Measurements from ENCODE around the gene OXSR1.
A peak's percentile ranks its signal among the peaks of the same experiment; 100 is the strongest.
"Not testable (repeated sequence)": the region's sequence is repeated elsewhere in the genome, so short reads cannot be mapped to it uniquely, and the experiment has no call there.

Gene OXSR1

DNA sequence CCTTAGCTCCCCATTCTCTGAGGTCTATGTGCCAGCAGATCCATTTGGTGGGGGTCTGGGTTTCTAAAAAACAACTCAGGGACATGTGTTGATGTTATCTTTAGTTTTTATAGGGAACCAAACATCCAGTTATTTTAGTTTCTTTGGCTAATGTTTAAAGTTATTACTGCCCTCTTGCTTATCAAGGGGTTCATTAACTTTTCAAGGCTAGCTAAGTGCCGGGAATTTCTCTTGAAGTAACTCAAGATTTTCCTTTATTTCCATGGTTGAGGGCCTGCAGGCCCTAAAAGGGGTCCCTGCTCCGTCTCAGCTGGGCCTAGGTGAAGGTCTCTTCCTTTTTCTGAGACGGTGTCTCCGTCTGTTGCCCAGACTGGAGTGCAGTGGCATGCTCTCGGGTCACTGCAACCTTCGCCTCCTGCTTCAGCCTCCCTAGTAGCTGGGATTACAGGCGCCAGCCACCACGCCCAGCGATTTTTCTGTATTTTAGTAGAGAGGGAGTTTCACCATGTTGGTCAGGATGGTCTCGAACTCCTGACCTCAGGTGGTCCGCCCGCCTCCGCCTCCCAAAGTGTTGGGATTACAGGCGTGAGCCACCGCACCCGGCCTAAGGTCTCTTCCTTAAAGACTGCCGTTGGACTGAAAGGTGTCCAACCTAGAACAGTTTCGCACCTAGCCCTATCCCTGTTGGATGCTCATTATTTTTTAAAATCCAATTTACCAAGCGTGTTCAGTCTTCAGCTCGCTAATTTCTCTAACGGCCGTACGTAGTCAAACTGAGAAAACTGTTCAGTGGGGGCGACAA, 1.3 kb upstream of the OXSR1 start:
- Mint-ChIP-seq H3K27ac (peak overlapping the region; percentile 99), H3K4me1 (peaks cover 45% of the 10 kb centered on the region), H3K4me3 (peak overlapping the region; percentile 97), H3K9me3 (no peaks in the 10 kb centered on the region), H3K36me3 (ENCODE audit: low read depth) (peaks cover 13% of the 10 kb centered on the region), H3K27me3 (no peaks in the 10 kb centered on the region)
- ATAC-seq (no peak), DNase-seq (no peak)

DNA sequence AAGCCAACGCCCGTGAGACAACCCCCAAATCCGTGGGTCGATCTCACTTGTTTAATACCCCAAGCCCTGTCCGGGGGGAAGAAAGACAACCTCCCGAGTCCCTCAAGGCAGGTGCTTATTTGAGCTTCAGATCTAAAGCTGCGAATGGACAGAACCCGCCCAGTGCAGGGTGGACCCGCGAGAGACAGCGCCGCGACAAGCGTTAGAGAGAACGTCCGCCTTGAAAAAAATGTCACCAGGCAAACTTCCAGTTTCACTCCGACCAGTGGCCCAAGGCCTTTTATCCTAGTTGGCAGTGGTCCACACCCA, 740 bp upstream of the OXSR1 start:
- H3K27me3 Mint-ChIP-seq = no peaks in the 10 kb centered on the region
- peaks cover 50% of the 10 kb centered on the region for H3K4me1 Mint-ChIP-seq
- no peaks in the 10 kb centered on the region for H3K9me3 Mint-ChIP-seq
- H3K4me3 Mint-ChIP-seq = peak overlapping the region; percentile 97
- peak overlapping the region; percentile 99 for H3K27ac Mint-ChIP-seq
- H3K36me3 Mint-ChIP-seq (ENCODE audit: low read depth) = peaks cover 15% of the 10 kb centered on the region
- ATAC-seq (peak; percentile 16), DNase-seq (no peak)

DNA sequence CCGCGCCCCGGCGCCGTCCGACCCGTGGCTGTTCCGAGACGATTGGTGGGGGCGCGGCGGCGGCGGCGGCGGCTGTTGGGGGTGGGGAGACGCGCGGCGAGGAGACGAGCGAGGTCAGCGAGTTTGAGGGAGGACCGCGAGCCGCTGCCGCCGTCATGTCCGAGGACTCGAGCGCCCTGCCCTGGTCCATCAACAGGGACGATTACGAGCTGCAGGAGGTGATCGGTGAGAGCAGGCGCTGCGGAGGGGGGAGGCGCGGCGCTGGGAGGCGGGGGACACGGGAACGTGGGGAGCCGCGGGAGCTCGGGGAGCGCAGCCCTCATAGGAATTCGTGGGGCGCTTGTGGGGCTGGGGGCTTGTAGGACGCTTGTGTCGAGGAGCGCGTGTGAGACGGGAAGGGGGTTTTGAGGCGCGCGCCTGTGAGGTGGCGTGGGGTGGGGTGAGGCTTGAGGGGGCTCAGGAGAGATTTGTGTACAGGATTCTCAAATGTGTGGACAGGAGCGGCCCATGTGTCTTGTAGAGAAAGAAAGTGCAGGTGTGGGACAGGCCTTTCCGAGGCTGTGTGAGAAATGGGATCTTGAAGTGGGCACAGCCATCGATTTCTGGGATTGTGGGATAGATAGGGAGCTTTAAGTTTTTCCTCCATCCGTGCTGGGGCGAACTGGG, 518 bp downstream of the OXSR1 start:
- peak overlapping the region; percentile 97 for H3K4me3 Mint-ChIP-seq
- peak overlapping the region; percentile 99 for H3K27ac Mint-ChIP-seq
- peaks cover 61% of the 10 kb centered on the region for H3K4me1 Mint-ChIP-seq
- no peaks in the 10 kb centered on the region for H3K27me3 Mint-ChIP-seq
- no peak for ATAC-seq
- no peaks in the 10 kb centered on the region for H3K9me3 Mint-ChIP-seq
- no peak for DNase-seq
- peaks cover 15% of the 10 kb centered on the region for H3K36me3 Mint-ChIP-seq (ENCODE audit: low read depth)

DNA sequence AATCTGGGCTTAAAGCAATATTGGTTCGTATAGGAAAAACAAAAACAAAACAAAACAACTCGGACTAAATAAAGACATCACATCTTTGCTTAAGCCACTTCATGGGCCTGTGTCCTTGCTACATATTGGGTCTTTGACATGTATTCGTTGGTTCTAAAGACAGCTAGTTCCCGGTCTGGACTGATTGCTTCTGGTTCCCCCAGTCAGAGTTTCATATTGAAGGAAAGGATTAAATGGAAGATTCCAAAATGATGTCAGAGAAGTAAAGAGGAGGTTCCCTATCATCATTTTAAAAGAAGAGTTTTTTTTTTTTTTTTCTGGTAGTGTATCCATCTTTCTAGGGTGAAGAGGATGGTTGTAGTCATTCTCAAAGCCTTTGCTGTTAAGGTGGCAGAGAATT, 2.3 kb downstream of the OXSR1 start:
- H3K4me3 Mint-ChIP-seq = peak overlapping the region; percentile 97
- H3K4me1 Mint-ChIP-seq = peaks cover 76% of the 10 kb centered on the region
- no peak overlapping the region for H3K27ac Mint-ChIP-seq
- ATAC-seq (no peak), DNase-seq (no peak)
- H3K27me3 Mint-ChIP-seq = no peaks in the 10 kb centered on the region
- peaks cover 15% of the 10 kb centered on the region for H3K36me3 Mint-ChIP-seq (ENCODE audit: low read depth)
- H3K9me3 Mint-ChIP-seq = no peaks in the 10 kb centered on the region

DNA sequence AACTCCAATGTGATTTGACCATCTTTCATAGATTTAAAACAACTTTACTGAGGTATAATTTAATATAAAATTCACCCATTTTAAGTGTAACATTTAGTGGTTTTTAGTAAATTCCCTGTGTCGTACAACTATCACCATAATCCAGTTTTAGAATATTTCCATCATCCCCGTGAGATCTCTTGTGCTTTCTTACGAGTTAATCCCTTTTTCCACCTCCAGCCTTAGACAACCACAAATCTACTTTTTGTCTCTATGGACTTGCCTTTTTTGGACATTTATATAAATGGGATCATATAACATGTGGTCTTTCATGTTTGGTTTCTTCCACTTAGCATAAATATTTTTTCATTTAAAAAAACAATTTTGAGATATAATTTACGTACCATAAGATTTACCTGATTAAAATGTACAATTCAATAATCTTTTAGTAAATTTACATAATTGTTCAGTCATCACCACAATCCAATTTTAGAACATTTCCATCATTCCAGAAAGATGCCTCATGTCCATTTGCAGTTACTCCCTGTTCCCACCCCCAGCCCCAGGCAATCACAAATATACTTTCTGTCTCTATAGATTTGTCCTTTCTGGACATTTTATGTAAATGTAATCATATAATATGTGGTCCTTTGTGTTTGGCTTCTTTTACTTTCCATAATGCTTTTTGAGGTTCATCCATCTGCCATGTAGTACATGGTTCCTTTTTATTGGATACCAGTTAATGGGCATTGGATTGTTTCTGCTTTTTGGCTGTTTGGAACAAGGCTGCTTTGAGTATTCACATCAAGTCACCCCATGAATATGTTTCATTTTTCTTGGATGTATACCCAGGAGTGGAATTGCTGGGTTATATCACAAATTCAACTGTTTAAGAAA, 3.1 kb downstream of the OXSR1 start:
- no peak for DNase-seq
- Mint-ChIP-seq H3K4me1 (peaks cover 83% of the 10 kb centered on the region), H3K9me3 (no peaks in the 10 kb centered on the region), H3K27ac (peak overlapping the region; percentile 82), H3K36me3 (ENCODE audit: low read depth) (peaks cover 15% of the 10 kb centered on the region), H3K27me3 (no peaks in the 10 kb centered on the region), H3K4me3 (peak overlapping the region; percentile 97)
- no peak for ATAC-seq

DNA sequence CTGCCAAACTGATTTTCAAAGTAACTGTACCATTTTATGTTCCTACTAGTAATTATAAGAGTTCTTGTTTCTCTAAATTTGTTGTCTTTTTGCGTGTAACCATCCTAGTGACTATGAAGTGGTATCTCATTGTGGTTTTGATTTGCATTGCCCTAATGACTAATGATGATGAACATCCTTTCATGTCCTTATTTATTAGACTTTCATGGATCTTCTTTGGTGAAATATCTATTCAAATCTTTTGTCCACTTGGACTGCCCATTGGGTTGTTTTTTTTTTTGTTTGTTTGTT, 3.6 kb downstream of the OXSR1 start:
- peak overlapping the region; percentile 97 for H3K4me3 Mint-ChIP-seq
- H3K9me3 Mint-ChIP-seq = no peaks in the 10 kb centered on the region
- H3K36me3 Mint-ChIP-seq (ENCODE audit: low read depth) = peaks cover 15% of the 10 kb centered on the region
- peaks cover 83% of the 10 kb centered on the region for H3K4me1 Mint-ChIP-seq
- DNase-seq (no peak), ATAC-seq (no peak)
- peak overlapping the region; percentile 82 for H3K27ac Mint-ChIP-seq
- no peaks in the 10 kb centered on the region for H3K27me3 Mint-ChIP-seq

DNA sequence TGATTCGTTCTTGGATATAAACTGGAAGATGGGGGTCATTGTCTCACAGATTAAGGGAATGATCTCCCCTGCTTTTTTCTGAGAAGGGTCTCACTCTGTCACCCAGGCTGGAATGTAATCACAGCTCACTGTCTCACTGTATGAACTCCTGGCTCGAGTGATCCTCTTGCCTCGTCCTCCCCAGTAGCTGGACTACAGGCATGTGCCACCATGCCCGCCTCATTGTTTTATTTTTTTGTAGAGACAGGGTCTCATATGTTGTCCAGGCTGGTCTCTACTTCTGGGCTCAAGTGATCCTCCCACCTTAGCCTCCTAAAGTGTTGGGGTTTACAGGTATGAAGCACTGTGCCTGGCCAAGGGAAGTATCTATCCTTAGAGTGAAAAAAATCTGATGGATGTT, 5.4 kb downstream of the OXSR1 start:
- ATAC-seq (no peak), DNase-seq (no peak)
- no peaks in the 10 kb centered on the region for H3K27me3 Mint-ChIP-seq
- H3K9me3 Mint-ChIP-seq = no peaks in the 10 kb centered on the region
- H3K4me1 Mint-ChIP-seq = peaks cover 90% of the 10 kb centered on the region
- peaks cover 17% of the 10 kb centered on the region for H3K36me3 Mint-ChIP-seq (ENCODE audit: low read depth)
- H3K4me3 Mint-ChIP-seq = no peak overlapping the region
- no peak overlapping the region for H3K27ac Mint-ChIP-seq

DNA sequence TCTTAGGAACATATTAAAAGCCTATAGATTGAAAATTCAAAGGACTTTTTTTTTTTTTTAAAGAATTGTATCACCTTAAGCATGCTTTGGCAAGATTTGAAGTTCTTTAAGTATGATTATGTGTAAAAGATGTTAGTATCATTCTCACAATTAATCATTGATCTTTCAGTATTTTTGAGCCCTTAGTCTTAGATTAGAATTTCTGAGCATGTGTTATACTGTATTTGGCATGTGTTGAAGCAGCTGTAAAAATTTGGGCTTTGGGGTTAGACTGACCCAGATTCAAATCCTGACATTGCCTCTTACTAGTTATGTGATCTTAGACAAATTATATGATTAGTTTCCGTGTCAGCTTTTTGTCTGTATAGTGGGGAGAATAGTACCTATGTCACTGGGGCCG, 6.3 kb downstream of the OXSR1 start:
- H3K27me3 Mint-ChIP-seq = no peaks in the 10 kb centered on the region
- no peak overlapping the region for H3K27ac Mint-ChIP-seq
- H3K4me3 Mint-ChIP-seq = no peak overlapping the region
- H3K4me1 Mint-ChIP-seq = peaks cover 90% of the 10 kb centered on the region
- no peak for ATAC-seq
- DNase-seq = no peak
- H3K36me3 Mint-ChIP-seq (ENCODE audit: low read depth) = peaks cover 13% of the 10 kb centered on the region
- no peaks in the 10 kb centered on the region for H3K9me3 Mint-ChIP-seq

DNA sequence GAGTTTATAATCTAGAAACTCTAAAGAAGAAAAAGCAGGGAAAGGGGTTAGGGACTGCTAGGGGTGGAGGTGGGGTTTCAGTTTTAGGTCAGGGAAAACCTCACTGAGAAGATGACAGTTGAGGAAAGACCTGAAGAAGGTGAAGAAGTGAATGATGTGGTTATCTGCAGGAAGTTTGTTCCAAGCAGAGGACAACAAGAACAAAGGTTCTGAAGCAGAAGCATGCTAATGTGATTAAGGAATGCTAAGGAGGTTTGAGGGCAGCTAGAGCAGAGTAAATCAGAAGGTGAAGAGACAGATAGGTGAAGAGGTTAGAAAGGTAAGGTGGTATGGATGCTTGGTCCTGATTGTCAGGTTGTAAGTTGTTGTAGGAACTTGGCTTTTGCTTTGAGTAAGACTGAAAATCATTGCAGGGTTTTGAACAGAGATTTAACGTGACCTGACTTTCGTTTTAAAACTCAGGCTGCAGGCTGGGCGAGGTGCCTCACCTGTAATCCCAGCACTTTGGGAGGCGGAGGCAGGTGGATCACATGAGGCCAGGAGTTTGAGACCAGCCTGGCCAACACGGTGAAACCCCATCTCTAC, 8.6 kb downstream of the OXSR1 start:
- no peak for DNase-seq
- Mint-ChIP-seq H3K36me3 (ENCODE audit: low read depth) (peaks cover 11% of the 10 kb centered on the region), H3K27ac (peak overlapping the region; percentile 12), H3K4me3 (peak overlapping the region; percentile 10), H3K4me1 (peaks cover 72% of the 10 kb centered on the region), H3K27me3 (no peaks in the 10 kb centered on the region), H3K9me3 (no peaks in the 10 kb centered on the region)
- ATAC-seq = no peak

DNA sequence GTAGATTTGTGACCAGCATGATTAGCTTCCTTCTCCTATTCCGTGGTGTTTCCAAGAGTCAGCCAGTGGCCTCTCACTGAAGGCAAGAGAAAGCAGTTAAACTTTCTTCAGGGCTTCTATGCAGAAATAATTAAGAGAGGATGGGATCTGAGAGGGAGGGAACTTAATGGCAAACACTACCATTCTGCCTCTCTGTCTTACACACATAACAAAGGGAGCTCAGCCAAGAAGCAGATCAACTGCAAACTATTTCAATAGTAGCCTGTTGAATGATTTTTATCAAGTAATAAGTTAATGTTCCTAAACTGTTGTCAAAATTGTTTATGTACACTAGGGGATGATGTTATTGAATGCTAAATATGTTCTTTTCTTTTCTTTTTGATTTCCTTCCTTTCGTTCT, 11.8 kb downstream of the OXSR1 start:
- Mint-ChIP-seq H3K4me3 (no peak overlapping the region), H3K27ac (no peak overlapping the region), H3K9me3 (no peaks in the 10 kb centered on the region), H3K4me1 (peaks cover 47% of the 10 kb centered on the region), H3K36me3 (ENCODE audit: low read depth) (peaks cover 17% of the 10 kb centered on the region), H3K27me3 (no peaks in the 10 kb centered on the region)
- DNase-seq (no peak), ATAC-seq (no peak)

DNA sequence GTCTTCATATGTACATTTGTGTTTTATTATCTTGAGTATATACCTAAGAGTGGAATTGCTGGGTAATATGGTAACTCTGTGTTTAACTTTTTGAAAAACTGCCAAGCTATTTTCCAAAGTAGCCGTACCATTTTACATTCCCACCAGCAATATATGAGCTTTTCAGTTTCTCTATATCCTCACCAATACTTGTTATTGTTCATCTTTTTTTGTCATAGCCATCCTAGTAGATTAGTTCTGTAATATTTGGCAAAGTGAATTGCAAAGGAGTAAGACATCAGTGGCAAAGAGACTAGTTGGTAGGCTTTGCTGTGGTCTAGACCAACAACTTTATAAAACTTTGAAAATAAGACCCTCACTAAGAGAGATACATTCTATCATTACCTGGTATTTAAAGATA, 21.4 kb downstream of the OXSR1 start:
- Mint-ChIP-seq H3K27ac (no peak overlapping the region), H3K4me1 (peaks cover 2% of the 10 kb centered on the region), H3K4me3 (no peak overlapping the region), H3K27me3 (no peaks in the 10 kb centered on the region), H3K9me3 (no peaks in the 10 kb centered on the region), H3K36me3 (ENCODE audit: low read depth) (peaks cover 37% of the 10 kb centered on the region)
- ATAC-seq (no peak), DNase-seq (no peak)

DNA sequence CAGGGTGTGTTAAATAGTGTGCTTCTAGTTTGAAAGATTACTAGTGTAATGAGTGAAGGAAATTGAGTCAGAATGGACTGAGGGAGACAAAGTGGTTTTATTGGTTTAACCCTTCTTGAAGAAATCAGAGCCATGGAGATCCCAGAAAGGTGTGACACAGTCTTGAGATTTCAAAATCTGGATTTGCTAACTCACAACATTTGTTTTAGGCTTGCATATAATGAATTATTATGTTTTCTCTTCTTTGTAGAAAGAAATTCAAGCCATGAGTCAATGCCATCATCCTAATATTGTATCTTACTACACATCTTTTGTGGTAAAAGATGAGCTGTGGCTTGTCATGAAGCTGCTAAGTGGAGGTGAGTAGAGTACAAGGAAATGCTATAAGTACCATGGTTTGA, 25.1 kb downstream of the OXSR1 start:
- Mint-ChIP-seq H3K27ac (no peak overlapping the region), H3K4me1 (peaks cover 2% of the 10 kb centered on the region), H3K27me3 (no peaks in the 10 kb centered on the region), H3K36me3 (ENCODE audit: low read depth) (peaks cover 45% of the 10 kb centered on the region), H3K4me3 (no peak overlapping the region), H3K9me3 (no peaks in the 10 kb centered on the region)
- DNase-seq = no peak
- ATAC-seq = peak; percentile 59

DNA sequence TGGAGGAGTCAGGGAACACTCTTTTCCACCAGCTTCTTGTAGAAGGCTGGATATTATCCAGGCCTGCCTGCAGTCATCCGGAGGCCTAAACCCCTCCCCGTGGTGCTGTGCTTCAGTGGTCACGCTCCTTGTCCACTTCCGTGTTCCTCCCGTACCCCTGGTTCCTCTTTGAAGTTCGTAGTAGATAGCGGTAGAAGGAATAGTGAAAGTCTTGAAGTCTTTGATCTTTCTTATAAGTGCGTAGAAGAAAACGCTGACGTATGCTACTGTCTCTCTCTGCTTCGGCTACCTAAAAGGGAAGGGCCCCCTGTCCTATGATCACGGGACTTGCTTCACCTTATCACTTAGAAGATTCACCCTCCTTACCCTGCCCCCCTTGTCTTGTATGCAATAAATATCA, 37.6 kb downstream of the OXSR1 start:
- Mint-ChIP-seq H3K36me3 (ENCODE audit: low read depth) (peaks cover 32% of the 10 kb centered on the region), H3K4me1 (peaks cover 34% of the 10 kb centered on the region)
- H3K4me3 Mint-ChIP-seq, DNase-seq, H3K27me3 Mint-ChIP-seq, H3K27ac Mint-ChIP-seq, ATAC-seq, H3K9me3 Mint-ChIP-seq: not testable (repeated sequence)

DNA sequence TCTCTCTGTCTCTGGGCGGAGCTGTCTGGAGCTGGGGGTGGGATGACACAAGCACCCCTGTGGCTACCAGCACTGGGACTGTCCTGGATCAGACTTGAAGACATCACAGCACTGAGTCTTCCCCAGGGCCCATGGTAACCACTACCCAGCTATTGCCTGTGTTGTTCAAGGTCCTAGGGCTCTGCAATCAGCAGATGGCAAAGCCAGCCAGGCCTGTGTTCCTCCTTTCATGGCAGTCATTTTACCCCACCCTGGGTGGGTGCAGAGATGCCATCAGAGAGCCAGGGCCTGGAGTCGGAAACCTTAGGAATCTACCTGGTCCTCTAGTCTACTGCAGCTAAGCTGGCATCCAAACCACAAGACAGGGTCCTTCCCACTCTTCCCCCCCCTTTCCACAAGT, 38.4 kb downstream of the OXSR1 start:
- Mint-ChIP-seq H3K27ac (no peak overlapping the region), H3K36me3 (ENCODE audit: low read depth) (peaks cover 37% of the 10 kb centered on the region), H3K9me3 (no peaks in the 10 kb centered on the region), H3K4me1 (peaks cover 41% of the 10 kb centered on the region), H3K27me3 (no peaks in the 10 kb centered on the region), H3K4me3 (no peak overlapping the region)
- DNase-seq (no peak), ATAC-seq (no peak)

Measured in activated naive CD8-positive, alpha-beta T cell treated with anti-CD3 and anti-CD28 coated beads, Interleukin-2, amount 50 U/mL, for 24 hours (primary cell).